DND-41 (cell line): ENCODE results near the gene CCDC136.

Source experiments
- ATAC-seq: fragments of 200-7000 bp; cut with Tn5 transposase; 3 replicates; pipeline ENCODE4 v1.9.1; 2021; ENCODE audit warnings: low read depth; ENCODE audit not compliant: insufficient read depth
- DNase-seq: peaks from one replicate; pipeline ENCODE4 v3.0.0-alpha.2; 2020
- H2AFZ ChIP-seq: 2 replicates; pipeline ENCODE4 v1.6.0; 2012; ENCODE audit warnings: low read depth, low read length
- H3K27ac ChIP-seq: 2 replicates; pipeline ENCODE4 v1.5.1; 2012; ENCODE audit warnings: low read length, inconsistent platforms
- H3K27me3 ChIP-seq: fragments of 200-600 bp; sonication (generic); 2 replicates; pipeline ENCODE4 v1.6.0; 2012; ENCODE audit warnings: low read length, mild to moderate bottlenecking, inconsistent platforms; ENCODE audit not compliant: insufficient read depth, poor library complexity
- H3K36me3 ChIP-seq: 2 replicates; pipeline ENCODE4 v1.5.1; 2012; ENCODE audit warnings: low read length, inconsistent platforms; ENCODE audit not compliant: insufficient read depth
- H3K4me1 ChIP-seq: 2 replicates; pipeline ENCODE4 v1.5.1; 2012; ENCODE audit warnings: mild to moderate bottlenecking, low read length; ENCODE audit not compliant: insufficient read depth
- H3K4me2 ChIP-seq: 2 replicates; pipeline ENCODE4 v1.6.0; 2012; ENCODE audit warnings: mild to moderate bottlenecking, moderate library complexity, low read length, inconsistent platforms; ENCODE audit not compliant: insufficient read depth
- H3K4me3 ChIP-seq, 2 experiments: fragments of 200-600 bp in 1 of 2; shearing (Covaris generic) in 1 of 2; 2 replicates each; pipeline ENCODE4 v1.5.1; 2012 to 2016; ENCODE audit warnings: inconsistent platforms in 2 of 2, low read length in 2 of 2, mild to moderate bottlenecking in 2 of 2, low read depth in 1 of 2, moderate library complexity in 1 of 2
- H3K79me2 ChIP-seq: 2 replicates; pipeline ENCODE4 v1.6.0; 2012; ENCODE audit warnings: low read length, inconsistent platforms; ENCODE audit not compliant: insufficient read depth
- H3K9ac ChIP-seq: 2 replicates; pipeline ENCODE4 v1.6.0; 2012; ENCODE audit warnings: low read depth, mild to moderate bottlenecking, inconsistent platforms, low read length, moderate library complexity
- H3K9me3 ChIP-seq: 2 replicates; pipeline ENCODE4 v1.5.1; 2012; ENCODE audit warnings: low read length, moderate library complexity, mild to moderate bottlenecking, inconsistent platforms; ENCODE audit not compliant: insufficient read depth, severe bottlenecking
- H4K20me1 ChIP-seq: 2 replicates; pipeline ENCODE4 v1.6.0; 2012; ENCODE audit warnings: low read length; ENCODE audit not compliant: insufficient read depth
- EZH2 ChIP-seq: IDR thresholded peaks from 3 replicates; pipeline ENCODE4 v1.6.1; 2012; ENCODE audit warnings: borderline replicate concordance, low read depth, mild to moderate bottlenecking, moderate library complexity, low read length, inconsistent platforms; ENCODE audit not compliant: severe bottlenecking
- TF ChIP-seq, protein P1 (sequence below): IDR thresholded peaks from 2 replicates; pipeline ENCODE4 v1.5.1; 2012; ENCODE audit warnings: borderline replicate concordance, low read length, moderate library complexity, mild to moderate bottlenecking; ENCODE audit not compliant: poor library complexity, severe bottlenecking; ENCODE audit errors: extremely low read depth

The CCDC136 gene

DNA sequence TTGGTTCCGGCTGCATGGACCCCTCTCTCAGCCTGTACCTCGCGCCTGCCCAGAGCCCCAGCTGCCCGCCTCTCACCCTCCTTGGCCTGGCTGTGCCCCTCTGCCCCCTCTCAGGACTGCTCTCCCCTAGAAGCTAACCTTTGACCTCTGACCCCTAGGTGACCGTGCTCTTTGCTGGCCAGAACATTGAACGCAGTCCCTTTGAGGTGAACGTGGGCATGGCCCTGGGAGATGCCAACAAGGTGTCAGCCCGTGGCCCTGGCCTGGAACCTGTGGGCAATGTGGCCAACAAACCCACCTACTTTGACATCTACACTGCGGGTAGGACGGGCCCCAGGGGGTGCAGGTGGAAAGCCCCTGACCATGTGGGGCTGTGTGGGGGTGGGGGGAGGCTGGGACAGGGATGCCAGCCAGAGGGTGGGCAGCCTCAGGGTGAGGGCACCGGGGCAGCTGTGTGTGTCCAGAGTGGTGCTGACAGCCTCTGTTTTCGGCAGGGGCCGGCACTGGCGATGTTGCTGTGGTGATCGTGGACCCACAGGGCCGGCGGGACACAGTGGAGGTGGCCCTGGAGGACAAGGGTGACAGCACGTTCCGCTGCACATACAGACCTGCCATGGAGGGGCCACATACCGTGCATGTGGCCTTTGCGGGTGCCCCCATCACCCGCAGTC lies 46.5 kb downstream of the CCDC136 start:
- H3K4me1 ChIP-seq: no peaks in the 10 kb centered on the region
- H3K9ac ChIP-seq: no peak overlapping the region
- no peaks in the 10 kb centered on the region for H3K79me2 ChIP-seq
- no peaks in the 10 kb centered on the region for H3K36me3 ChIP-seq
- no peak overlapping the region for H3K4me3 ChIP-seq
- DNase-seq: no peak
- TF ChIP-seq, protein P1, sequence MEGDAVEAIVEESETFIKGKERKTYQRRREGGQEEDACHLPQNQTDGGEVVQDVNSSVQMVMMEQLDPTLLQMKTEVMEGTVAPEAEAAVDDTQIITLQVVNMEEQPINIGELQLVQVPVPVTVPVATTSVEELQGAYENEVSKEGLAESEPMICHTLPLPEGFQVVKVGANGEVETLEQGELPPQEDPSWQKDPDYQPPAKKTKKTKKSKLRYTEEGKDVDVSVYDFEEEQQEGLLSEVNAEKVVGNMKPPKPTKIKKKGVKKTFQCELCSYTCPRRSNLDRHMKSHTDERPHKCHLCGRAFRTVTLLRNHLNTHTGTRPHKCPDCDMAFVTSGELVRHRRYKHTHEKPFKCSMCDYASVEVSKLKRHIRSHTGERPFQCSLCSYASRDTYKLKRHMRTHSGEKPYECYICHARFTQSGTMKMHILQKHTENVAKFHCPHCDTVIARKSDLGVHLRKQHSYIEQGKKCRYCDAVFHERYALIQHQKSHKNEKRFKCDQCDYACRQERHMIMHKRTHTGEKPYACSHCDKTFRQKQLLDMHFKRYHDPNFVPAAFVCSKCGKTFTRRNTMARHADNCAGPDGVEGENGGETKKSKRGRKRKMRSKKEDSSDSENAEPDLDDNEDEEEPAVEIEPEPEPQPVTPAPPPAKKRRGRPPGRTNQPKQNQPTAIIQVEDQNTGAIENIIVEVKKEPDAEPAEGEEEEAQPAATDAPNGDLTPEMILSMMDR: no peak
- TF ChIP-seq EZH2: no peak
- no peak overlapping the region for H3K27ac ChIP-seq
- no peaks in the 10 kb centered on the region for H3K27me3 ChIP-seq
- no peaks in the 10 kb centered on the region for H3K9me3 ChIP-seq
- no peak overlapping the region for H3K4me2 ChIP-seq
- ATAC-seq: no peak
- H2AFZ ChIP-seq: no peak overlapping the region
- 0 out of 2 replicates have a peak, but pooled peaks cover 3% of the 10 kb centered on the region for H4K20me1 ChIP-seq

DNA sequence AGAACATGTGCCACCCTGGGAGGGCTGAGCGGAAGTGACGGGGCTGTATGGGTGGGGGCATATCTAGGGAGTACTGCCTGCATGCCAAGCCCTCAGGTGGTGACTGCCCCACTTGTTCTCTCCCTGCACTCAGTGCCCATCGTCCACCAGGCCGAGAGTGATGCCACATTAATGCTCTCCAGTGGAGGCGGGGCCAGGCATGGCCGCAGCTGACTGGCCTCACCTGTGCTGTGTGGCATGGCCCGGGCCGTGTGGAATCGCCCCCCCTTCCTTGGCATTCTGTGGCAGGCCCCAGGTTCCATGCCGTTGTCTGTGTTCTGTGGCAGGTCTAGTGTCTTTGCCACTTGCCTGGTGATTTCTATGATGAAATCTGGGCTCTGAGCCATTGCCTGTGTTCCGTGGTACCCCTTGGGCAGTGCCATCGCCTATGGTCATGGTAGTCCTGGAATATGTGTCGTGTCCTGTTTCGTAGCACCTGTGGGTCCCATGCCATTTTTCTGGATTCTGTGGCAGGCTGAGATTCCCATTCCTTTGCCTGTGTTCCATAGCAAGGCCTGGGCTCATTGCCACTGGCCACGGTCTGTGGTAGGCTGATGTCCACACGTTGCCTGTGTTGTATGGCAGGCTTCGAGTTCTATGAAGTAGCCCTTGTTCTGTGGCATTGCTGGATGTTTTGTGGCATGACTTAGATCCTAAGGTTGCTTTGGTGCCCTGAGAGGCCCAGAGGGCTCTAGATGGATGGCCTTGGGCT lies 47.4 kb downstream of the CCDC136 start:
- H3K4me3 ChIP-seq: no peak overlapping the region
- TF ChIP-seq, protein P1: no peak
- no peak for TF ChIP-seq EZH2
- no peak overlapping the region for H2AFZ ChIP-seq
- no peaks in the 10 kb centered on the region for H3K4me1 ChIP-seq
- H4K20me1 ChIP-seq: 0 out of 2 replicates have a peak, but pooled peaks cover 3% of the 10 kb centered on the region
- no peak overlapping the region for H3K4me2 ChIP-seq
- DNase-seq (no peak), ATAC-seq (no peak)
- no peak overlapping the region for H3K9ac ChIP-seq
- no peaks in the 10 kb centered on the region for H3K27me3 ChIP-seq
- no peaks in the 10 kb centered on the region for H3K9me3 ChIP-seq
- H3K36me3 ChIP-seq: no peaks in the 10 kb centered on the region
- H3K79me2 ChIP-seq: no peaks in the 10 kb centered on the region
- no peak overlapping the region for H3K27ac ChIP-seq

DNA sequence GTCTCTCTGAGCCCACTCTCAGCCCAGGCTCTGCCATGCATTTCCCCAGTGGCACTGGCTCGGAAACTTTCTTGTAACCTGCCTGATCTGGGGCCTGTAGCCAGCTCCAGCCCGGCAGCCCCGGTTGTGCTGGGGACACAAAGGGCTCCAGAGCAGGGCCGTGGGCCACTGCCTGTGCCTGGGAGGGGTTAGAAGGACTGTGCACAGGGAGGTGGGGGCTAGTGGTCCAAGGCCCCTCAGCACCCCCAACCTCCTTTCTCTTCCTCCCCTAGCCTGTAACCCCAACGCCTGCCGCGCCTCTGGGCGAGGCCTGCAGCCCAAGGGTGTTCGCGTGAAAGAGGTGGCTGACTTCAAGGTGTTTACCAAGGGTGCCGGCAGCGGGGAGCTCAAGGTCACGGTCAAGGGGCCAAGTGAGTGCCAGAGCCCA lies 48.0 kb downstream of the CCDC136 start:
- Histone ChIP-seq H4K20me1 (0 out of 2 replicates have a peak, but pooled peaks cover 3% of the 10 kb centered on the region), H3K4me1 (no peaks in the 10 kb centered on the region), H3K9me3 (no peaks in the 10 kb centered on the region), H3K36me3 (no peaks in the 10 kb centered on the region), H3K4me3 (no peak overlapping the region), H3K79me2 (no peaks in the 10 kb centered on the region), H3K27ac (no peak overlapping the region), H3K9ac (no peak overlapping the region), H2AFZ (no peak overlapping the region), H3K27me3 (no peaks in the 10 kb centered on the region), H3K4me2 (no peak overlapping the region)
- ATAC-seq (no peak), DNase-seq (no peak)
- TF ChIP-seq EZH2: no peak
- TF ChIP-seq, protein P1: no peak
